PC-9 (cell line): ENCODE results near the gene BCL6B. TPM values are rescaled to one million over a fixed set of nuclear protein-coding genes. Genes with fewer than 3 reads are reported as not detected.

Experiments
- BruUV-seq: library from RNA; stranded (reverse); fragments of 400-500 nt; replicated peaks from 2 replicates; lab custom pipeline; 2021; lab: Mats Ljungman, UMichigan
- CTCF ChIA-PET: fragments of 300-600 bp; sonication (Branson Sonifier 250); formaldehyde crosslinking; loops from one replicate; lab custom pipeline; 2022; ENCODE audit warnings: antibody characterized with exemption; lab: Charles Lee
- POLR2A ChIA-PET: fragments of 300-600 bp; sonication (Branson Sonifier 250); formaldehyde crosslinking; loops from one replicate; lab custom pipeline; 2022; ENCODE audit warnings: antibody characterized with exemption; ENCODE audit not compliant: unreplicated experiment; lab: Charles Lee
- DNase-seq, 2 experiments: peaks; one replicate each; pipeline versions ENCODE4 v3.0.0 to v3.0.0-alpha.2; 2015 to 2022; ENCODE audit warnings: mixed read lengths in 1 of 2
- H2AFZ ChIP-seq: fragments of 200-600 bp; sonication (generic); 2 replicates; pipeline ENCODE4 v1.8.1; 2017; ENCODE audit warnings: antibody characterized with exemption
- H3F3A ChIP-seq: fragments of 200-600 bp; sonication (generic); 2 replicates; pipeline ENCODE4 v1.8.1; 2017; ENCODE audit warnings: antibody characterized with exemption, mild to moderate bottlenecking, low read depth; ENCODE audit not compliant: insufficient read depth
- H3K27ac ChIP-seq: fragments of 200-600 bp; sonication (generic); 2 replicates; pipeline ENCODE4 v1.6.1; 2016; ENCODE audit warnings: mixed run types
- H3K27me3 ChIP-seq: fragments of 200-600 bp; sonication (generic); 2 replicates; pipeline ENCODE4 v1.6.1; 2016; ENCODE audit warnings: low read depth, mixed run types; ENCODE audit not compliant: insufficient read depth
- H3K36me3 ChIP-seq: fragments of 200-600 bp; sonication (generic); 2 replicates; pipeline ENCODE4 v1.6.1; 2016; ENCODE audit warnings: low read depth, mixed run types
- H3K4me1 ChIP-seq: fragments of 200-600 bp; sonication (generic); replicated peaks from 2 replicates; pipeline ENCODE4 v1.6.1; 2016; ENCODE audit warnings: mixed run types; ENCODE audit not compliant: insufficient read depth
- H3K4me2 ChIP-seq: fragments of 200-600 bp; sonication (generic); 2 replicates; pipeline ENCODE4 v1.6.1; 2017; ENCODE audit warnings: mixed run types
- H3K4me3 ChIP-seq: fragments of 200-600 bp; sonication (generic); 2 replicates; pipeline ENCODE4 v1.6.1; 2016; ENCODE audit warnings: mixed run types
- H3K79me2 ChIP-seq: fragments of 200-600 bp; sonication (generic); 2 replicates; pipeline ENCODE4 v1.6.1; 2017; ENCODE audit warnings: low read depth, mixed run types
- H3K9me2 ChIP-seq: fragments of 200-600 bp; sonication (generic); 2 replicates; pipeline ENCODE4 v1.8.1; 2017; ENCODE audit warnings: mild to moderate bottlenecking; ENCODE audit not compliant: insufficient read depth
- H3K9me3 ChIP-seq: fragments of 200-600 bp; sonication (generic); 2 replicates; pipeline ENCODE4 v1.8.1; 2016; ENCODE audit warnings: low read depth; ENCODE audit not compliant: insufficient read depth
- H4K20me1 ChIP-seq: fragments of 200-600 bp; sonication (generic); 2 replicates; pipeline ENCODE4 v1.8.1; 2017; ENCODE audit not compliant: insufficient read depth
- EZH2 ChIP-seq: fragments of 200-600 bp; sonication (generic); IDR thresholded peaks from 2 replicates; pipeline ENCODE4 v1.8.0; 2017; ENCODE audit warnings: antibody characterized with exemption, low read depth
- intact Hi-C: fragments of 100-400 bp; cut with micrococcal nuclease; formaldehyde crosslinking; loops from one replicate; pipeline ENCODE4 v1.10.0; 2022; ENCODE audit not compliant: unreplicated experiment
- total RNA-seq: library from RNA; stranded (reverse); gene quantifications from 2 replicates; pipeline ENCODE4 v1.2.3, GENCODE V29; 2021
- TF ChIP-seq, protein P1 (sequence below): fragments of 200-600 bp; sonication (generic); conservative IDR thresholded peaks from 2 replicates; pipeline ENCODE4 v1.6.1; 2017; ENCODE audit warnings: mixed run types, antibody characterized with exemption, mild to moderate bottlenecking, moderate library complexity

Gene BCL6B
- total RNA-seq, 1 experiment from 2014 or later, result 0.28 TPM

DNA sequence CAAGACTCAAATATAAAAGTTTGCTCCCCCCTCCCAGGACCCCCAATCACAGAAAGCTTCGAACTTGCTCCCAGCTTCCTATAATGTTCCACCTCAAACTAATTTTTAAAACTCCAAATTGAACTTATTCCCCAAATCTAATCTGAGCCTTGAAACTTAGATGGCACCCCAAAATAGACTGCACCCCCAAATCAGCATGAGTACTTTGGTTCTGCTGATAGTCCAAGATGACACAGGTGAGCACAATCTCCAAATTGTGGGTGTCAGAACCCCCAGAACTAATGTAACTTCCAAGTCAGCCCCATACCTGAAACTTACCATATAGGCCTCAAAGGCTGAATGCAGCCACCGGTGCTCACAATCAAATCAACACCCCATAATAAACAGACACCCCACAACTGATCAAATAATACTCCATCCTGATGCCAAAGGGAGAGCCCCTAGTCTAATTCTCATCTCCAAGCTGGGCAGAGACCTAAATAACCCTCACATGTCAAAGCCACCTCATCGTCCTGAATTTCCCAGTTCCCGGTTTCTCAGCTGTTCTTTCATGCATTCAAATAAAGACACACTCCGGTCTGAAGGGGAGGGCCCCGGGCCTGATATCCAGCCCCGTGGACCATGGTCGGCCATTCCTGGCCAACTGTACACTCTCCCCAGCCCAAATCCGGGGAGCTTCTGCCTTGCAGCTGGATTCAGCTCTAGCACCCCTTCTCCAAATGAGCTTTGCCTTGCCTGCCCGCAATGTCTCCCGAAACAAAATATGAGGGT is 1.8 kb upstream of the BCL6B start:
- no peaks in the 10 kb centered on the region for H3K9me3 ChIP-seq
- DNase-seq, result no peak
- POLR2A ChIA-PET, result no interaction called here
- H3K27ac ChIP-seq, result no peak overlapping the region
- CTCF ChIA-PET, result interaction anchor here (0.8 to 1.4 kb wide), 4 partner anchors 9 to 360 kb away, joined by 4 to 6 read pairs (median 5); partner anchors contain the start of gene RNASEK
- H3K4me2 ChIP-seq, result peak overlapping the region; percentile 70; the same call in 1 of the 2 replicates
- no peaks in the 10 kb centered on the region for H3K27me3 ChIP-seq
- no peak overlapping the region for H2AFZ ChIP-seq
- no peaks in the 10 kb centered on the region for H3K9me2 ChIP-seq
- no peak for TF ChIP-seq EZH2
- TF ChIP-seq, protein P1, sequence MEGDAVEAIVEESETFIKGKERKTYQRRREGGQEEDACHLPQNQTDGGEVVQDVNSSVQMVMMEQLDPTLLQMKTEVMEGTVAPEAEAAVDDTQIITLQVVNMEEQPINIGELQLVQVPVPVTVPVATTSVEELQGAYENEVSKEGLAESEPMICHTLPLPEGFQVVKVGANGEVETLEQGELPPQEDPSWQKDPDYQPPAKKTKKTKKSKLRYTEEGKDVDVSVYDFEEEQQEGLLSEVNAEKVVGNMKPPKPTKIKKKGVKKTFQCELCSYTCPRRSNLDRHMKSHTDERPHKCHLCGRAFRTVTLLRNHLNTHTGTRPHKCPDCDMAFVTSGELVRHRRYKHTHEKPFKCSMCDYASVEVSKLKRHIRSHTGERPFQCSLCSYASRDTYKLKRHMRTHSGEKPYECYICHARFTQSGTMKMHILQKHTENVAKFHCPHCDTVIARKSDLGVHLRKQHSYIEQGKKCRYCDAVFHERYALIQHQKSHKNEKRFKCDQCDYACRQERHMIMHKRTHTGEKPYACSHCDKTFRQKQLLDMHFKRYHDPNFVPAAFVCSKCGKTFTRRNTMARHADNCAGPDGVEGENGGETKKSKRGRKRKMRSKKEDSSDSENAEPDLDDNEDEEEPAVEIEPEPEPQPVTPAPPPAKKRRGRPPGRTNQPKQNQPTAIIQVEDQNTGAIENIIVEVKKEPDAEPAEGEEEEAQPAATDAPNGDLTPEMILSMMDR, result no peak
- H3K36me3 ChIP-seq, result no peaks in the 10 kb centered on the region
- H4K20me1 ChIP-seq, result no peaks in the 10 kb centered on the region
- intact Hi-C loops, result loop anchor here (5.0 kb wide), 2 partner anchors 109 to 309 kb away; partner anchors contain the start of gene SLC13A5
- H3F3A ChIP-seq, result peaks cover 33% of the 10 kb centered on the region; the same call in 1 of the 2 replicates
- H3K4me3 ChIP-seq, result no peak overlapping the region
- 0 out of 2 replicates have a peak, but pooled peaks cover 4% of the 10 kb centered on the region for H3K4me1 ChIP-seq
- BruUV-seq, result no TSS peak
- H3K79me2 ChIP-seq, result no peaks in the 10 kb centered on the region

DNA sequence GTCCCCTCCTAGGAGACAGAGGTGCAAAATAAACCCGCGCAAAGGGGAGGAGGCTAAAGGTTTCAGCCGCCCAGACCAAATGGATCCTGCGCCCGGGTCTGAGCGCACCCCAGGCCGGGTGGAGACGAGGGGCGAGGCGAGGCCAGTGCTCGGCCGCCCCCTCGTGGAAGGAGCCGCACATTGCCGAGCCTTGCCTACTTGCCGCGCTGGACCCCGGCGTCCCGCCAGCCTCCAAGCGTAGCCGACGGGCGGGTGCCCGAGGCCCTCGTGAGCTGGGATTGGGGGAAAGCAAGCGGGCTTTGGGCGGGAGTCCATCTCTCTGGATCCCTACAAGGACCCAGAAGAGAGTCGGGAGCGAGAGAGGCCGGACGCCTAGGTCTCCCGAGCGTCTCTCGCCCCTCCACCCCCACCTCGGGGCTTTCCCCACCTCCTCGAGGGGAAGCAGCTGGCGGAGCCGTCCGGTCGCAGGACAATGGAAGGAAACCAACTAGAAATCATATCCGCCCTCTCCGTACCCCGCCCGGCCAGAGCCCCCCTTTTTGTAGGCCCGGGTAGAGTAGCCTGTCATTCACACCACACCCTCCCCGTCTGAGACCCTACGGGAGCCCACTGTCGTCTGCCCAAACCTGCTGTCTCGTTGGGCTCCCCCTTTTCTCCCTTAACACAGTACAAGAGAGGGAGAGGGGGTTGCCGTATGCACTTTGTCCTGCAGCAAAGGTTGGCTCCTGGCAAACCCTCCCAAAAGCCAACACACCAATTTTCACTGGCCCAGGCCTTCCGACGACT is 664 bp upstream of the BCL6B start:
- intact Hi-C loops, result loop anchor here (5.0 kb wide), 2 partner anchors 110 to 310 kb away; partner anchors contain the start of gene SLC13A5
- CTCF ChIA-PET, result interaction anchor here (0.6 to 1.4 kb wide), 4 partner anchors 10 to 143 kb away, joined by 4 to 5 read pairs (median 4); partner anchors contain the start of gene RNASEK

More for the DNA sequence above, 664 bp upstream of the BCL6B start:
- Histone ChIP-seq H3K9me2 (no peaks in the 10 kb centered on the region), H3K79me2 (no peaks in the 10 kb centered on the region), H3K4me3 (no peak overlapping the region; the same call in 1 of the 2 replicates), H3K27me3 (no peaks in the 10 kb centered on the region), H3F3A (peaks cover 24% of the 10 kb centered on the region; the same call in 1 of the 2 replicates), H4K20me1 (no peaks in the 10 kb centered on the region), H2AFZ (peak overlapping the region; percentile 48; the same call in 1 of the 2 replicates), H3K27ac (no peak overlapping the region), H3K36me3 (no peaks in the 10 kb centered on the region), H3K4me1 (0 out of 2 replicates have a peak, but pooled peaks cover 4% of the 10 kb centered on the region), H3K4me2 (peak overlapping the region; percentile 70), H3K9me3 (no peaks in the 10 kb centered on the region)
- TF ChIP-seq, protein P1, result peak; percentile 94
- no peak for TF ChIP-seq EZH2
- peak in 1 of 2 experiments; percentile 79 for DNase-seq
- BruUV-seq, result no TSS peak
- POLR2A ChIA-PET, result interaction anchor here (0.6 kb wide), 1 partner anchor 14 kb away, joined by 6 read pairs; the partner anchor contains the start of gene SLC16A13
